Renal cortex interstitium (tissue), 15 donors: ENCODE data around the gene OR2M5. TPM values are rescaled to one million over a fixed set of nuclear protein-coding genes. Genes with fewer than 3 reads are reported as not detected.

Experiments
- DNase-seq, 11 donors: peaks; one replicate each; pipeline ENCODE4 v3.0.0-alpha.2; 2013; ENCODE audit warnings: low read depth in 9 of 11, low spot score in 4 of 11; ENCODE audit errors: extremely low read depth in 1 of 11
- long read RNA-seq, 16 experiments: transcript quantifications; one replicate each; lab custom pipeline, GENCODE V29; 2026
- polyA plus RNA-seq, 3 donors: library from polyadenylated mRNA; unstranded; fragments of 120-200 nt; gene quantifications; one replicate each; pipeline ENCODE4 v1.2.1, GENCODE V29; 2013; ENCODE audit not compliant: insufficient read length in 3 of 3

Gene OR2M5
- not detected for polyA plus RNA-seq
- long read RNA-seq, donor 1 = 0 reads
- long read RNA-seq, donor 2 = 0 reads
- long read RNA-seq, donor 3 = 0 reads
- long read RNA-seq, donor 4 = 0 reads
- long read RNA-seq, donor 5 = 0 reads
- long read RNA-seq, donor 6 = 0 reads
- long read RNA-seq, donor 7 = 0 reads
- long read RNA-seq, donor 8 = 0 reads
- long read RNA-seq, donor 9 = 0 reads
- long read RNA-seq, donor 10 = 0 reads
- long read RNA-seq, donor 11, partial matches to known transcripts = 0 of 1 reads
- long read RNA-seq, donor 11, other reads (novel, unspliced or antisense) = 0 of 1 reads
- long read RNA-seq, donor 12 = 0 reads
- long read RNA-seq, donor 13 = 0 reads
- long read RNA-seq, donor 14 = 0 reads
- long read RNA-seq, donor 15 = 0 reads
- long read RNA-seq, donor 16 = 0 reads

GRCh38 chr1:248144513-248145198 lies at the start of gene OR2M5:
Gene OR2M5, plus strand, starts transcription at chr1:248145148. Its CDS starts 0 bp downstream, at chr1:248145148.
- DNase-seq = no peak

GRCh38 chr1:248098529-248098928 lies 46.4 kb upstream of the OR2M5 start:
- no peak for DNase-seq

GRCh38 chr1:248102847-248103246 lies 42.1 kb upstream of the OR2M5 start:
- no peak for DNase-seq

- DNase-seq = no peak
These were observed 33.8 kb upstream of the OR2M5 start for GRCh38 chr1:248111157-248111556.

GRCh38 chr1:248114890-248115289 lies 30.1 kb upstream of the OR2M5 start:
- no peak for DNase-seq

- no peak for DNase-seq
These were observed 17.3 kb upstream of the OR2M5 start for GRCh38 chr1:248127653-248128052.

- no peak for DNase-seq
These were observed 8.1 kb upstream of the OR2M5 start for GRCh38 chr1:248136811-248137210.

GRCh38 chr1:248140846-248141245 lies 4.1 kb upstream of the OR2M5 start:
- DNase-seq = no peak

- no peak for DNase-seq
These were observed 1.6 kb upstream of the OR2M5 start for GRCh38 chr1:248143311-248143710.

GRCh38 chr1:248152056-248152827 lies 7.3 kb downstream of the OR2M5 start:
- DNase-seq = no peak

GRCh38 chr1:248155927-248156326 lies 11.0 kb downstream of the OR2M5 start:
- DNase-seq = no peak

GRCh38 chr1:248158758-248159157 lies 13.8 kb downstream of the OR2M5 start:
- DNase-seq = no peak

- no peak for DNase-seq
These were observed 19.1 kb downstream of the OR2M5 start for GRCh38 chr1:248164031-248164430.

- DNase-seq = no peak
These were observed 20.2 kb downstream of the OR2M5 start for GRCh38 chr1:248165186-248165585.

- DNase-seq = no peak
These were observed 29.6 kb downstream of the OR2M5 start, which contains the start of gene OR2M2 for GRCh38 chr1:248174521-248174920. Gene OR2M2, plus strand, starts transcription at chr1:248174821. Its CDS starts 5,165 bp downstream, at chr1:248179986.

- no peak for DNase-seq
These were observed 39.0 kb downstream of the OR2M5 start for GRCh38 chr1:248183996-248184395.

- no peak for DNase-seq
These were observed 42.4 kb downstream of the OR2M5 start for GRCh38 chr1:248187363-248187762.

GRCh38 chr1:248189026-248189425 lies 44.1 kb downstream of the OR2M5 start:
- DNase-seq = peak in 5 of 11 donors; percentile 2 to 25 (median 18)

- DNase-seq = no peak
These were observed 49.2 kb downstream of the OR2M5 start for GRCh38 chr1:248194117-248194516.
